Right renal pelvis (tissue), 4 donors: Measurements from ENCODE around the gene MIOX. TPM values are rescaled to one million over a fixed set of nuclear protein-coding genes. Genes with fewer than 3 reads are reported as not detected.
"Not testable (repeated sequence)": the region's sequence is repeated elsewhere in the genome, so short reads cannot be mapped to it uniquely, and the experiment has no call there.

Experiments
- DNase-seq, 4 donors: peaks; one replicate each; pipeline ENCODE4 v3.0.0-alpha.2; 2013; ENCODE audit warnings: low read depth in 4 of 4, low spot score in 3 of 4, missing footprints in 1 of 4
- polyA plus RNA-seq, 4 donors: library from polyadenylated mRNA; unstranded; fragments of 120-200 nt; gene quantifications; one replicate each; pipeline ENCODE4 v1.2.1, GENCODE V29; 2013; ENCODE audit not compliant: insufficient read length in 4 of 4

Gene MIOX
- polyA plus RNA-seq, 4 donors: 3.2 to 17.7 (median 12.1) TPM

GRCh38 chr22:50507991-50508884, 21.6 kb downstream of the MIOX start, which contains the start of gene NCAPH2:
TSS of gene NCAPH2 (plus strand) at chr22:50508224. CDS start at chr22:50508338, 114 bp downstream.
- DNase-seq: peak; percentile 97 to 99 (median 98)

DNA sequence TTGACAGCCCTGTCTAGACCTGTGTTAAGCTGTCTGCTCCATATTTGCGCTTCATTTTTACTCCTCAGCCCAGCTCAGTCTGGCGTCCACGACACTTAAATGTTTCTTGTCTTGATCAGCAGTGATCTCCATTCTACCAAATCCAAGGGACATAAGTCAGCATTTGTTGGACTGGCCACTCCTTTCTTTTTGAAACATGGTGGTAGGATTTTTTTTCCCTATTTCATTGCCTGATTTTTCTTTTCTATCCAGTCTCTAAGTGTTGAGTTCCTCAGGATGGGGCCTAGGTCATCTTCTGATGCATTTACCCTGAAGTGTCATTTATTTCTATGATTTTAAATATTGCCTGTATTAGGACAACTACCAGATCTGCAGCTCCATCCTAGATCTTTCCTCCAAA, 22.2 kb downstream of the MIOX start:
- DNase-seq: no peak

DNA sequence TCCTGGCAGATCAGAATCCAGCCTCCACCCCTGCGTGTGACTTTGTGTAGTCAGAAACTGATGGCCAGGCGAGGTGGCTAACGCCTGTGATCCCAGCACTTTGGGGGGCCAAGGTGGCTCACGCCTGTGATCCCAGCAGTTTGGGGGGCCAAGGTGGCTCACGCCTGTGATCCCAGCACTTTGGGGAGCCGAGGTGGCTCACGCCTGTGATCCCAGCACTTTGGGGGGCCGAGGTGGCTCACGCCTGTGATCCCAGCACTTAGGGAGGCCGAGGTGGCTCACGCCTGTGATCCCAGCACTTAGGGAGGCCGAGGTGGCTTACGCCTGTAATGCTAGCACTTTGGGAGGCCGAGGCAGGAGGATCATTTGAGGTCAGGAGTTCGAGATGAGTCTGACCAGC, 26.5 kb downstream of the MIOX start:
- DNase-seq: no peak

- no peak for DNase-seq
Measured at GRCh38 chr22:50516068-50516467, 29.4 kb downstream of the MIOX start.

- no peak for DNase-seq
Measured at GRCh38 chr22:50516891-50517290, 30.2 kb downstream of the MIOX start.

- no peak for DNase-seq
Measured at GRCh38 chr22:50517495-50518260, 31.0 kb downstream of the MIOX start.

DNA sequence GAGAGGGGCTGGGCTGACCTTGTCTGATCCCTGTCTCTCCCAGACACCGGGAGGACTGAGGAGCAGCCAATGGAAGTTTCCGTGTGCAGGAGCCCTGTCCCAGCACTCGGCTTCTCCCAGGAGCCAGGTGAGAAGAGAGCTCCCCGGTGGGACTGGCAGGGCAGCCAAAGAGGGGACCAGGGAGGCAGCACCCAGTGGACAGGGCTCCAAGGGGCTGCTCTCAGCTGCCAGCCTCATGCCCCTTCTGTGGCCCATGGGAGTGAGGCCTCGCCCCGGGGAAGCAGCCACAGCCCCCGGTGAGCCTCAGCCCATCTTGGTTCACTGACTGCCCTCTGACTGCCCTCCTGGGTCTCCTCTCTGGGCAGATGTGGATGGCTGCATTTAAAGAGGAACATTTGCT, 31.9 kb downstream of the MIOX start:
- no peak for DNase-seq

- DNase-seq: no peak
Measured at GRCh38 chr22:50519151-50519550, 32.5 kb downstream of the MIOX start.

GRCh38 chr22:50520184-50520583, 33.5 kb downstream of the MIOX start:
- not testable (repeated sequence) for DNase-seq

DNA sequence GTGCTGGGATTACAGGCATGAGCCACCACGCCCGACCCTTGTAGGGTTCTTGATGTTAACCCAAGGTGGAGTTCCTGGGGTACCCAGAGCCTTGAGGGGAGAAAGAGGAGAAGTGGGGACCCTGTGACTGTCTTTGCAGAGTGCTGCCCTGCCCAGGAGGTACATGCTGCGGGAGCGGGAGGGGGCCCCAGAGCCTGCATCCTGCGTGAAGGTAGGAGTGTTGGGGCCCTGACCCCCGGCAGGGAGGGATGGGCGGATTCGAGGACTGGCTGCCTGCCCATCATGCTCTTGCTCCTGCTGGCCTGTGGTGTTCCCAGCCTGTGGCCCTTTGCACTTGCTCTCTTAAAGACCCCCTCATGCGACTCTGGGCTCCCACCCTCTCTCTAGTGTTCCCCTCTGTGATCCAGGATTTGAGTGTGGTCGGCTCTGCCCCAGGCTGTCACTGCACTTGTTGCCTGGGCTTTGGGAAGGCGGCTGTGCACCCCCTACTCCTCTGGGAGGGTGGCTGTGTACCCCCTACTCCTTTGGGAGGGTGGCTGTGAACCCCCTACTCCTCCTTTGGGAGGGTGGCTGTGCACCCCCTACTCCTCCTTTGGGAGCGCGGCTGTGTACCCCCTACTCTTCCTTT, 34.3 kb downstream of the MIOX start:
- no peak for DNase-seq

- no peak for DNase-seq
Measured at GRCh38 chr22:50521710-50522109, 35.1 kb downstream of the MIOX start.

GRCh38 chr22:50522208-50522805, 35.6 kb downstream of the MIOX start:
- no peak for DNase-seq

GRCh38 chr22:50522806-50523438, 36.3 kb downstream of the MIOX start:
- DNase-seq: no peak

DNA sequence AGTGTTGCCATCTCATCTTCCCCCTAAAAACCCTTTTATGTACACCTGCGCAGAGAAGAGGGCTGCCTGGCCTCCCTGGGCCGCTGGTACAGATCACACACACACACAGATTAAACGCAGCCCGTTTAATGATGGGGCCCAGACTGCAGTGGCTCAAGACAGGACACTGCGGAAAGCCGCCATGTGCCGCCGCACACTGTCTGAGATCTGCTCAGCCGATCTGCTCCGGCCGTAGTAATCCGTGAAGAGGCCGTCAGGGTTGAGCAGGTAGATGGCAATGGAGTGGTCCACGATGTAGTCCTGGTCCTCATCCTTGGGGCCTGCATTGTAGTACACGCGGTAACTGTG, 36.8 kb downstream of the MIOX start:
- DNase-seq: no peak

DNA sequence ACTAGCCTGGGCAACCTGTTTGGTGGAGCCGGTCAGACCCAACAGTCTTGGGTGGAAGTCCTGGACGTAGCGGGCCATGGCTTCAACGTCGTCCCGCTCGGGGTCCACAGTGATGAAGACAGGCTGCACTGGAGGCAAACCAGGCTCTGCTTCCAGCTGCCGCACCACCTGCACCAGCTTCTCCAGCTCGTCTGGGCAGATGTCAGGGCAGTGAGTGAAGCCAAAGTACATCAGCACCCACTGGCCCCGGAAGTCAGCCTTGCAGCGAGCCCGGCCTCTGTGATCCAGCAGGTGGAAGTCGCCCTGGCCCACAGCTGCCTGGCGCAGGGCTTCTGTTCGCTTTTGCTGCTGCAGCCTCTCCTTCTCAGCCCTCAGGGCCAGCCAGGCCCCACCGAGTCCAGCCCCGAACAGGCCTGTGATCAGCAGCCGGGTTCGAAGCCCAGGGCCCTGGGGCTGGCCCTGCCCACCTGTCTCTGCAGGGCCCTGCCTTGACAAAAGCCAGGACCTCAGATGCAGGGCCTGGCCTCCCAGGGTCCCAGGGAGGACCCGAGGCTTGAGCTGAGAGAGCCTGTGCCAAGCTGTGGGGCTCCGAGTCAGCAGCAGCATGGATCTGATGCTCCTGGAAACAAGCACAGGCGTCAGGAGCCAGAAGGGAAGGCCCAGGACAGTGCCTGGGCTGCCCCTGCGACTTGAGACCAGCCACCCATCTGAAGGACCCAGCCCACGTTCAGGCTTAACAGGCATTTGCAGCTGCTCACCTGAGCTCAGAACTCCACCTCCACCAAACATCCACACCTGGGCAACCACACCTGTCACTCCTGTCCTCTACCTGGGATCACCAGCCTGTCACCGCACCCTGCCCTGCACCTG, 37.4 kb downstream of the MIOX start:
- DNase-seq: no peak

DNA sequence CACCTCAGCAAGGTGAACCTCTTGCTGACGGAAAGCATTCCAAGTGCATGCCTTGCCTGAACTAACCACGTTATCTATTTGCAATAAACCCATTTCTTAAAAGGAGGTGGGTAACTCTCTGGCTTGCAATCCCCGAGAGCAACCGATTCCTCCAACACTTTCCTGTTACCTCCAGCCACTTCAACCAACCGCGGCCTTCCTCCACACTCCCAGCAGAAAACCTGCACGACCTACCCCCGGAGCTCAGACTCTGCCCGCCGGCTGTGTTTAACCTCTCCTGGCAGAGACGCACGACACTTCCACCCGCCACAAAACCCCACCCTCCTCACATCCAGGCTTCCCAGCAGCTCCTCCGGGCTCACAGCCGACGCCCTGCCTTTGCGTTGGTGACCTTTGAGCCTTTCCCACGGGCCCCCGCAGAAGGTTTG, 38.0 kb downstream of the MIOX start:
- DNase-seq: no peak

GRCh38 chr22:50525104-50525857, 38.6 kb downstream of the MIOX start, which contains the start of gene SCO2:
TSS of gene SCO2 (minus strand) at chr22:50525598. CDS start at chr22:50524411, 1,187 bp downstream.
- DNase-seq: peak; percentile 96 to 97 (median 96)

DNA sequence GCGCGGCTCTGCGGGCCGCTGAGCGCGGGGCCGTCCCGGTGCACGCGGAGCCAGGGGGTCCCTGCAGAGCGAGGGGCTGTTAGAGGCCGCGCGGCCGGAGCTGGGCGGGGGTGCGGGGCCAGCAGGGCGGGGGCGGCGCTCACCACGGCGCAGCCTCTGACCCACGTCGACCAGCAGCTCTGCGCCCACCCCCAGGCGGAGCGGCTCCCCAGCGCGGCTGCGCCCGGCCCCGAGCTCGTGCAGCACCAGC, 39.1 kb downstream of the MIOX start:
- no peak for DNase-seq
